ENCODE results near the gene MED22. TPM values are rescaled to one million over a fixed set of nuclear protein-coding genes. Genes with fewer than 3 reads are reported as not detected.
"Not testable (repeated sequence)": the region's sequence is repeated elsewhere in the genome, so short reads cannot be mapped to it uniquely, and the experiment has no call there.

The MED22 gene
- total RNA-seq, 1 donor from 2014 or later: 35.7 TPM

- no peak for TF ChIP-seq CTCF (IDR thresholded peaks at IDR 0.05; ENCODE audit: partially characterized antibody, unreplicated experiment)
- peaks cover 4% of the 10 kb centered on the region for H3K9me3 Mint-ChIP-seq (ENCODE audit: unreplicated experiment)
- no peak overlapping the region for H3K27ac Mint-ChIP-seq (ENCODE audit: unreplicated experiment)
- no peaks in the 10 kb centered on the region for H3K27me3 Mint-ChIP-seq (ENCODE audit: unreplicated experiment)
- no peaks in the 10 kb centered on the region for H3K4me1 Mint-ChIP-seq (ENCODE audit: low read depth, unreplicated experiment)
- no peak for DNase-seq
- H3K36me3 Mint-ChIP-seq (ENCODE audit: unreplicated experiment): peaks cover 14% of the 10 kb centered on the region
- H3K4me3 Mint-ChIP-seq (ENCODE audit: unreplicated experiment): no peak overlapping the region
Observed at GRCh38 chr9:133327834-133328484, 20.0 kb downstream of the MED22 start.

- H3K36me3 Mint-ChIP-seq (ENCODE audit: unreplicated experiment); H3K27me3 Mint-ChIP-seq (ENCODE audit: unreplicated experiment); H3K4me1 Mint-ChIP-seq (ENCODE audit: low read depth, unreplicated experiment); H3K9me3 Mint-ChIP-seq (ENCODE audit: unreplicated experiment); DNase-seq; H3K4me3 Mint-ChIP-seq (ENCODE audit: unreplicated experiment); H3K27ac Mint-ChIP-seq (ENCODE audit: unreplicated experiment): not testable (repeated sequence)
Observed at GRCh38 chr9:133327021-133327420, 20.9 kb downstream of the MED22 start.

GRCh38 chr9:133323991-133324703 lies 23.8 kb downstream of the MED22 start:
- Mint-ChIP-seq H3K4me1 (ENCODE audit: low read depth, unreplicated experiment) (no peaks in the 10 kb centered on the region), H3K36me3 (ENCODE audit: unreplicated experiment) (peaks cover 13% of the 10 kb centered on the region), H3K9me3 (ENCODE audit: unreplicated experiment) (peaks cover 10% of the 10 kb centered on the region), H3K4me3 (ENCODE audit: unreplicated experiment) (no peak overlapping the region), H3K27me3 (ENCODE audit: unreplicated experiment) (no peaks in the 10 kb centered on the region), H3K27ac (ENCODE audit: unreplicated experiment) (no peak overlapping the region)
- TF ChIP-seq CTCF (IDR thresholded peaks at IDR 0.05; ENCODE audit: partially characterized antibody, unreplicated experiment): no peak
- DNase-seq: no peak

GRCh38 chr9:133323211-133323610 lies 24.7 kb downstream of the MED22 start:
- DNase-seq: no peak
- Mint-ChIP-seq H3K27me3 (ENCODE audit: unreplicated experiment) (no peaks in the 10 kb centered on the region), H3K36me3 (ENCODE audit: unreplicated experiment) (peaks cover 13% of the 10 kb centered on the region), H3K4me3 (ENCODE audit: unreplicated experiment) (no peak overlapping the region), H3K9me3 (ENCODE audit: unreplicated experiment) (peaks cover 11% of the 10 kb centered on the region), H3K27ac (ENCODE audit: unreplicated experiment) (no peak overlapping the region), H3K4me1 (ENCODE audit: low read depth, unreplicated experiment) (no peaks in the 10 kb centered on the region)
- TF ChIP-seq CTCF (IDR thresholded peaks at IDR 0.05; ENCODE audit: partially characterized antibody, unreplicated experiment): no peak

GRCh38 chr9:133322701-133323100 lies 25.2 kb downstream of the MED22 start:
- Mint-ChIP-seq H3K4me1 (ENCODE audit: low read depth, unreplicated experiment) (no peaks in the 10 kb centered on the region), H3K27ac (ENCODE audit: unreplicated experiment) (no peak overlapping the region), H3K27me3 (ENCODE audit: unreplicated experiment) (no peaks in the 10 kb centered on the region), H3K4me3 (ENCODE audit: unreplicated experiment) (no peak overlapping the region), H3K36me3 (ENCODE audit: unreplicated experiment) (peaks cover 13% of the 10 kb centered on the region), H3K9me3 (ENCODE audit: unreplicated experiment) (peaks cover 11% of the 10 kb centered on the region)
- DNase-seq: no peak
- TF ChIP-seq CTCF (IDR thresholded peaks at IDR 0.05; ENCODE audit: partially characterized antibody, unreplicated experiment): no peak
